Panc1 (cell line): ENCODE results near the gene TBRG1.

Experiments used
- CTCF ChIP-seq: fragments of 450-650 bp; IDR thresholded peaks from 2 replicates; pipeline ENCODE4 v1.5.1; 2017; ENCODE audit warnings: mild to moderate bottlenecking
- POLR2AphosphoS5 ChIP-seq: IDR thresholded peaks from 2 replicates; pipeline ENCODE4 v1.6.1; 2012; ENCODE audit warnings: mild to moderate bottlenecking, low read depth, low read length, moderate library complexity
- REST ChIP-seq, 2 experiments: IDR thresholded peaks; 2 replicates each; pipeline ENCODE4 v1.6.1; 2011 to 2012; ENCODE audit warnings: low read depth in 2 of 2, control low read depth in 1 of 2, low read length in 1 of 2, mild to moderate bottlenecking in 1 of 2, moderate library complexity in 1 of 2; ENCODE audit not compliant: insufficient read depth in 1 of 2
- SIN3A ChIP-seq: IDR thresholded peaks from 2 replicates; pipeline ENCODE4 v1.6.1; 2012; ENCODE audit warnings: low read depth, mild to moderate bottlenecking, low read length, moderate library complexity, borderline replicate concordance; ENCODE audit not compliant: insufficient read depth
- TCF7L2 ChIP-seq: IDR thresholded peaks from 2 replicates; pipeline ENCODE4 v1.6.1; 2011; ENCODE audit warnings: mild to moderate bottlenecking, low read depth, low read length, inconsistent platforms

DNA sequence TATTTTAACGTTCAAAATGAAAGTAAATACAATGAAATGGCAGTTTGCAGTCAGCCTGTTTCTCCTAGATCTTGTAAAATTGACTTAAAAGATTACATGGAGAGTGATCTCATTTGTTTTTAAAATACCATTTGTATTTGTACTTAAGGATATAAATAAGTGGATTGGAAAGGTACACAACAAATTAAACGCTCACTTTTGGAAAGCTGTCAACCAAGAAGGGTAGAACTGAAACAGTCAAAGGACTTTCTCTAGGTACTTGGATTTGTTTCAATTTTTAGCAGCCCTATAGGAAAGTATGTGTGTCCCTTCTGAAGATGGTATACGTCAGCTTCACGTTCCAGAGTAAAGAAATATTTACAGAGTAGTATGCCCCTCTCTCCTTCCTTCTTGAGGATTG is 7.3 kb downstream of the TBRG1 start:
- no peak for TF ChIP-seq POLR2AphosphoS5
- no peak for TF ChIP-seq REST (IDR thresholded peaks at IDR 0.05; ENCODE audit: insufficient read depth in 1 of 2, low read depth in 2 of 2, low read length in 1 of 2)
- no peak for TF ChIP-seq CTCF
- no peak for TF ChIP-seq TCF7L2
- TF ChIP-seq SIN3A, result no peak
